Measurements from ENCODE around the gene SEMA3F.

Gene SEMA3F

GRCh38 chr3:50132421-50133282, 22.5 kb upstream of the SEMA3F start:
- DNase-seq (ENCODE audit: low read depth in 3 of 3) = no peak

- DNase-seq (ENCODE audit: low read depth in 3 of 3) = no peak
Observed at GRCh38 chr3:50133283-50133615, 21.9 kb upstream of the SEMA3F start.

GRCh38 chr3:50134367-50134766, 20.8 kb upstream of the SEMA3F start:
- DNase-seq (ENCODE audit: low read depth in 3 of 3) = no peak

GRCh38 chr3:50135964-50136363, 19.2 kb upstream of the SEMA3F start:
- no peak for DNase-seq (ENCODE audit: low read depth in 3 of 3)

DNA sequence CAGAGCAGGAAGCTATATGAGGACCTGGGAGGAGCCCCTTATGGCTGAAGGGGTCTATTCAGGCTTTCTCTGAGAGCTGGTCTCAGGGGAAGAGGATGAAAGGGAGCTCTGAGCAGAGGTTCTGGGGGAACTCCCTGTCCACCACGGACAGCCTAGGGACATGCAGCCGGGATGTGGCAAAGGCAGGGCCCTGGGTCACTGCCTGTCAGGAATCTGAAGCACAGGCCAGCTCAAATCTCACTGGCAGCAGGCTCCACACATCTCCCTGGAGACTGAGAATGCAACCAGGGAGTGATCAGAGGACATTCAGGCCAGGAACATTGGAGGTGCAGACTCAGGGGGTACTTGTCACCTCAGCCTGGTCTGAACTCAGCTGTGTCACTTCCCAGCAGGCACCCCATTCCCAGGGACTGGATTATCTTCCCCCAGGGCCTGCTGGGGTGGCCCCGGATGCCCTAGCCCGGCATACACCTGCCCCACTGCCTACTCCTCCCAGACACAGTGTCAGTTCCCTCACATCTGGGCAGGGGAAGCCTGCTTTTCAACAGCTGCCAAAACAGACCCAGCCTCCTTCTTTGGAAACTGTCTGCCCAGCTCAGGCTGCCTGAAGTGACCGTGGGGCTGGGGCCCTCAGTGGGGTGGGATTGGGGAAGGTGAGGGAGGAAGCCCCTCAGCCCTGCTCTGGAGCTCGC, 18.3 kb upstream of the SEMA3F start:
- DNase-seq (ENCODE audit: low read depth in 3 of 3) = no peak

DNA sequence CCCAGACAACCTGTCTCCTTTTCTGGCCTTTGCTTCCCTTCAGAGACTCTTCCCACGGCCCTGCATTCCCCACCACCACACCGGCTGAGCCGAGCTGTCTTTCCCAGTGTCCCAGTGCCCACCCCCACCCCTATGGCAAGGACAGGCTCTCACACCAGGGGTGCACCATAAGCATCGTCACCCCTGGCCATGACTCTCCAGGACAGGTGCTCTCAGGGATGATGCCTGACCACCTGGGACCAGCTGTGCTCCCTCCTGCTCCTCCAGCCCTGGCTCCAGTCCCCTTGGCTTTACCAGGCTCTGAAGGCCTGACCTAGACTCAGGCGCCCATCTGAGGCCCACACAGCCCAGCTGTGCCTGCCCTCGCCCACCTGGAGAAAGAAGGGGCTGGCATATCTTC, 17.6 kb upstream of the SEMA3F start:
- no peak for DNase-seq (ENCODE audit: low read depth in 3 of 3)

GRCh38 chr3:50138266-50139200, 16.6 kb upstream of the SEMA3F start:
- DNase-seq (ENCODE audit: low read depth in 3 of 3) = no peak

- DNase-seq (ENCODE audit: low read depth in 3 of 3) = no peak
Observed at GRCh38 chr3:50139308-50139707, 15.8 kb upstream of the SEMA3F start.

- no peak for DNase-seq (ENCODE audit: low read depth in 3 of 3)
Observed at GRCh38 chr3:50139718-50140423, 15.3 kb upstream of the SEMA3F start.

DNA sequence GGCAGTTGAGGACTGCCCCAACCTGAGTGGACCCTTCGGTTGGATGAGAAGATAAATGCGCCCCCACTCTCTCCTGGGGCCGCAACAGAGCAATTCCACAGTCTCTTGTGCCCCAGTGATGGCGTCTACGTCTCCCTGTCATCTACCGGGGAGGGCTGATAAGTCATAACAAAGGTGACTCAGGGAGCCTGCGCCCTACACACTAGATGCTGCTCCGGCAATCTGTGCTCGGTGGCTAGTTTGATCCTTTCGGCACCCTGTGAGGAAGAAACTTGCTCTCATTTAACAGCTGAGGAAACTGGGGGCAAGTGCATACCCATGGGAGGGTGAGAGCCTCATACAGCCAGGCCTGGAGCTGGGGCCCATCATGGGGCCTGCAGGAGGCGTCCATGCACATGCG, 14.1 kb upstream of the SEMA3F start:
- no peak for DNase-seq (ENCODE audit: low read depth in 3 of 3)

GRCh38 chr3:50146316-50146901, 8.7 kb upstream of the SEMA3F start:
- no peak for DNase-seq (ENCODE audit: low read depth in 3 of 3)

DNA sequence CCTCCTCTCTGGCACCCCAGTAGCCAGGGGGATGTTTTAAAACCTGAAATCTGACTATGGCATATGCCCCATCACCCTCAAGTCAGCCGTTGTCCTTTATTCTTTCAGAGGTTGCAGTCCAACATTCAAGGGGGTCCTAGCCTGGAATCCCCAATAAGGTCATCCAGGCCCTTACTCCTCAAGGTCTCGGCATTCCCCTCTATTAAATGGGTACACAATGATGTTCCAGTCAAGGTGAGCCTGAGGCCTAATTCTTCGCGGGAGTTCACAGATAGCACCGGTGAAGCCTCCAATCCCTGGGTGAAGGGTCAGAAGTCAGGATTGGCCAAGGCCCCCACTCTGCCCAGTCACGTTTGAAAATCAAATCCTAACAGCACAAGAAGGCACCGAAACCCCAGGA, 8.1 kb upstream of the SEMA3F start:
- DNase-seq (ENCODE audit: low read depth in 3 of 3) = no peak

DNA sequence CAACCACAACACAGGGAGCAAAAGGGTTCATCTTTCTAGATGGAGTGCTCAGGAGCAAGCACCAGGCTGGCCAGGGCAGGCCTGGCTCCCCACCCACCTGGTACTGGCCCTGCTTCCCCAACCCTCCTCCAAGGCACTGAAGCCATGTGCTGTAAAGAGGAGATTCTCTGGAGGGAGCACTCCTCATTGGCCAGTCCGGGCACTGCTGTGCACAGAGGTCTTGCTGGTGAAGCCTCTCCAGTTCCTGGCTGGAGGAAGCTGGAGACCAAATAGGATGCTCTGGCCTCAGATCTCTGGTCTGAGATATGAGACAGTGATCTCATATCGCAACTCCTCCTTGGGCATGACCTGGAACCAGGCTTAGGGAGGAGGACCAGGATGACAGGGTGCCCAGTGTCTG, 7.7 kb upstream of the SEMA3F start:
- no peak for DNase-seq (ENCODE audit: low read depth in 3 of 3)

DNA sequence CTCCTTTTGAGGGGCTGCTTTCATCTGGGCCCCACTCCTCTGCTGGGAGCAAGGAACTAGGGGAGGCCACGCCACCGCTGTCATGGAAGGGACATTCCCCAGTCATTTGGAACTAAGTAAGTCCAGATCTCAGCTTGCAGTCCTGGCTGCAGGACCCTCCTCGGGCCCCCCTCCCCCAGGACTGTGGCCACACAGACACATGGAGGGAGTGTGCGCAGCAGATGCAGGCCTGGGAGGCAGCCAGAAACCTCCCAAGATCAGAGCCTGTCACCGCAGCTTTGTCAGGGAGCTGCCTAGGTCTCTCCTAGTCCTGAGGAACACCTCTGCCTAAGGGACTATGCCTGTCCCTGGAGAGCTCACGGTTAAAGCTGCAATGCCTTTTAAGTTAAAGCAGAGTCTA, 7.3 kb upstream of the SEMA3F start:
- DNase-seq (ENCODE audit: low read depth in 3 of 3) = no peak

DNA sequence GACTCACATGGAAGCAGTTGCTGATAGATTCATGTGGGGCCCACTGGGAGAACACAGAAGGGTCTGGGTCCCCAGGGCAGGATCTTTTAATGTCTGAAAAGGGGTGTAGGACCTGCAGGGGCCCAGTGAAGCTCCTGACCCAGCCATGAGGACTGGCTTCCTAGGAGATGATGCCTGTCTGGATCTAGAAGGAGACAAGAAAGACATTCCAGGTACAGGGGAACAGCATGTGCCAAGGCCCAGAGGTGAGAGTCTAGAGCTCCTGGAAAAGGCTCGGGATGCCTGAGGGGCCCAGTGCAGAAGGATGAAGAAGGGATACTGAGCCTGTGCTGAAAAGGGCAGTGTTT, 4.7 kb upstream of the SEMA3F start:
- DNase-seq (ENCODE audit: low read depth in 3 of 3) = no peak

- no peak for DNase-seq (ENCODE audit: low read depth in 3 of 3)
Observed at GRCh38 chr3:50150863-50151686, 4.0 kb upstream of the SEMA3F start.

DNA sequence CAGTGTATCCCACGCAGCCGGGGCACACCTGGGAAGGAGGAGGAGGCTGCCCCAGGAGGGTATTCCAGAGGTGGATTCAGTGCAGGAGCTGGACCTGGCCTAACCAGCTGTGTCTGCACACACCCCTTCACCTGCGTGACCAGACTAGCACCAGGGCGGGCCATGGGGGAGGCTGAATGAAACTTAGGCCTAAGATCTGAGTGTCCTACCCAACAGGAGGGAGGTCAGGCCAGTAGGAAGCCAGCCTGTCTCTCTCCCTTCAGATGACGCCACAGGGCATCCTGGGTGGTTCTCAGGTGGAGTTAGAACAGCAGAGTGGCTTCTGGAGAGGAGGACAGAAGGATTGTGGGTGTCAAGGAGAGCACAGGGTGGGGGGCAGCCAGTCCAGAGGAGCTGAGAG, 3.4 kb upstream of the SEMA3F start:
- DNase-seq (ENCODE audit: low read depth in 3 of 3) = no peak

DNA sequence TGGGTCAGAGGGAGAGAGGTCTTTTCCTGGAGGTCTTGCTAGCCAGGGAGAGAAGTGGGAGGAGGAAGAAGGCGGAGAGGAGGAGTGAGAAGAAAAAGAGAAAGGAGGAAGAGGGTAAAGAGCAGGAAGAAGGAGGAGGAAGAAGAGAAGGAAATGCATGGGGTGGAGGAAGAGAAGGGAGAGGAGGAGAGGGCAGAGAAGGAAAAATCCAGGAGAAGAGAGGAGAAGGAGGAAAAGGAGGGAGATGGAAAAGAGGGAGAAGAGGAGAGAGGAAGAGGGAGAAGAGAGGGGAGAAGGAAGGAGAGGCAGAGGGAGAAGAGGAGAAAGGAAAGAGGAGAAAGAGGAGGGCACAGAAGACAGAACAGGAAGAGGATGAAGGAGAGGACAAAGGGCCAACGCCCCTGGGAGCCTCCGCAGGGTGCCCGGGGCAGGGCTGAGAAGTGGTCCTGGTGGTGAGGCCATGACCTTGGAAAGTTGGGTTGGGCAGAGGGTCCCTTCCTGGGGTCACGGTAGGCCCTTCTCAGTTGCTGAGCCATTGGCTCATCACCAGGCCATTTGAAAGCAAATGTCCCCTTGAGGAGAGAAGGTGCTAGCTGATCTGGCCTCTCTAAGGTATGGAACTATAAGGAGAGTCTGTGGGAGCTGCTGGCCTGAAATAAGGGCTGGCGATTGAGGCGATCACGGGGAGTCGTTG, 1.2 kb upstream of the SEMA3F start:
- DNase-seq (ENCODE audit: low read depth in 3 of 3) = no peak

- no peak for DNase-seq (ENCODE audit: low read depth in 3 of 3)
Observed at GRCh38 chr3:50154476-50154839, 666 bp upstream of the SEMA3F start.

DNA sequence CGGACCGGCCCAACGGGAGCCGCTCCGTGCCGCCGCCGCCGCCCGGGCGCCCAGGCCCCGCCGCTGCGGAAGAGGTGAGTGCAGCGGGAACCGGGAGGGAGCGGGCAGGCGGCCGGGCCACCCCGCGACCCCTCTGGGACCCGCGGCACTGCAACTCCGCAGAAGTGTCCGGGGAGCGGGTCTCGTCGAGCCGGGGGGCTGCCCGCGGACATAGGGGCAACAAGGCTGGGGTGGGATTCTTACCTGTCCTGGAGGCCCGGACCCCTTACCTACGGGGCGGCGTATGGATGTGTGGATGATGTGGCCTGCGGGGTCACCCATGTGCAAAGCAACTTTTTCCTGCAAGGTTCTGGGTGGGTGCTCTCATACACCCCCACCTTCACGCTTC, 361 bp downstream of the SEMA3F start:
- no peak for DNase-seq (ENCODE audit: low read depth in 3 of 3)

All from stimulated activated CD4-positive, alpha-beta T cell treated with anti-CD3 and anti-CD28 coated beads, TNF-alpha, amount 100 ng/mL, for 4 hours (primary cell).